Spleen (tissue), 13 donors: ENCODE results near the gene RBM10. TPM values are rescaled to one million over a fixed set of nuclear protein-coding genes. Genes with fewer than 3 reads are reported as not detected.
A peak's percentile ranks its signal among the peaks of the same experiment; 100 is the strongest.

Source experiments
- DNase-seq: peaks from one replicate; pipeline ENCODE4 v3.0.0-alpha.2; 2020
- H3K27ac ChIP-seq, 8 donors: fragments of 200-600 bp; sonication (generic) in 7 of 8; 1 replicate in 4 of 8; 2 replicates in 4 of 8; pipeline versions ENCODE4 v1.5.0 to v1.8.0; 2016 to 2021; ENCODE audit warnings: inconsistent platforms in 4 of 8, mild to moderate bottlenecking in 4 of 8, moderate library complexity in 1 of 8
- H3K27me3 ChIP-seq, 7 donors: fragments of 200-600 bp; sonication (generic) in 6 of 7; replicated peaks in 1 of 7; 1 replicate in 4 of 7; 2 replicates in 3 of 7; pipeline versions ENCODE4 v1.5.0 to v1.8.0; 2016 to 2021; ENCODE audit warnings: inconsistent platforms in 3 of 7, mild to moderate bottlenecking in 1 of 7
- H3K36me3 ChIP-seq, 6 donors: fragments of 200-600 bp; sonication (generic) in 5 of 6; 1 replicate in 4 of 6; 2 replicates in 2 of 6; pipeline versions ENCODE4 v1.5.0 to v1.8.0; 2016 to 2021; ENCODE audit warnings: inconsistent platforms in 2 of 6
- H3K4me1 ChIP-seq, 6 donors: fragments of 200-600 bp; sonication (generic) in 5 of 6; 1 replicate in 3 of 6; 2 replicates in 3 of 6; pipeline versions ENCODE4 v1.5.0 to v1.8.0; 2016 to 2021; ENCODE audit warnings: inconsistent platforms in 3 of 6
- H3K4me3 ChIP-seq, 8 donors: fragments of 200-600 bp; sonication (generic) in 7 of 8; 1 replicate in 4 of 8; 2 replicates in 4 of 8; pipeline versions ENCODE4 v1.5.0 to v1.8.0; 2016 to 2021; ENCODE audit warnings: inconsistent platforms in 4 of 8, mild to moderate bottlenecking in 4 of 8, moderate library complexity in 2 of 8
- H3K9me3 ChIP-seq, 8 donors: fragments of 200-600 bp; sonication (generic) in 7 of 8; 1 replicate in 4 of 8; 2 replicates in 4 of 8; pipeline versions ENCODE4 v1.5.0 to v1.8.0; 2016 to 2021; ENCODE audit warnings: inconsistent platforms in 4 of 8
- POLR2A ChIP-seq, 3 donors: fragments of 450-650 bp; IDR thresholded peaks; one replicate each; pipeline ENCODE4 v1.5.1; 2017; ENCODE audit warnings: antibody characterized with exemption in 3 of 3, mild to moderate bottlenecking in 1 of 3
- POLR2AphosphoS5 ChIP-seq, 3 donors: sonication (generic); formaldehyde crosslinking; IDR thresholded peaks; one replicate each; pipeline ENCODE4 v1.5.1; 2017; ENCODE audit warnings: antibody characterized with exemption in 3 of 3
- WGBS, 5 donors: extraction: QIAGEN DNeasy Blood & Tissue Kit in 3 of 5; methylation state at CpG; one replicate each; pipeline versions ENCODE4 v1.1.5 to v1.1.7; 2013 to 2018; 5-methylcytosine and 5-hydroxymethylcytosine counted together
- intact Hi-C: fragments of 100-400 bp; cut with DNase I; formaldehyde crosslinking; loops from one replicate; pipeline ENCODE4 v1.15.0; 2023; ENCODE audit warnings: low total_unique reads
- long read RNA-seq, 2 donors: transcript quantifications; one replicate each; lab custom pipeline, GENCODE V29; 2026
- polyA plus RNA-seq, 3 donors: library from polyadenylated mRNA; stranded (reverse); fragments of 200-250 nt; gene quantifications; one replicate each; pipeline ENCODE4 v1.2.1, GENCODE V29; 2013
- total RNA-seq, 7 donors: library from RNA; depleted of rRNA in 3 of 7; stranded (reverse); fragments of >200 nt in 3 of 7; fragmentation: NEBNext Ultra II Directional in 4 of 7; extraction: Animal tissue kit (Norgen Biotek cat#: 25700) in 4 of 7; gene quantifications; one replicate each; pipeline versions ENCODE4 v1.1.0 to v1.2.1, GENCODE V29; 2016 to 2021
- TF ChIP-seq, protein P1 (sequence below), 11 experiments: fragments of 200-600 bp in 7 of 11; fragments of 450-650 bp in 4 of 11; sonication (generic) in 4 of 11; IDR thresholded peaks in 8 of 11; conservative IDR thresholded peaks in 3 of 11; 1 replicate in 7 of 11; 2 replicates in 4 of 11; pipeline versions ENCODE4 v1.4.0 to v1.8.0; 2016 to 2021; ENCODE audit warnings: antibody characterized with exemption in 11 of 11, inconsistent platforms in 4 of 11, mild to moderate bottlenecking in 1 of 11
- donor health status: healthy with polysubstance abuse.
- donor health status: DM: no; HTN: no; CAD: no; lungs with moderate emphysema.
- donor health status: DM: no; HTN: no; CAD: no.
- donor health status: Bipolar disorder and iron deficiency.
- donor health status: healthy.
- donor health status: DM: no; HTN: no; CAD: no.
- donor health status: DM: yes; HTN: yes; CAD: no.

The RBM10 gene
- total RNA-seq (10 to 100 TPM; 24.5 to 38.4 (median 30.9) TPM), polyA plus RNA-seq (10 to 100 TPM; 21.6 to 34.7 (median 27.7) TPM)
- long read RNA-seq, donor 1, partial matches to known transcripts = 0 of 1 reads
- long read RNA-seq, donor 1, other reads (novel, unspliced or antisense) = 0 of 1 reads
- long read RNA-seq, donor 2, partial matches to known transcripts = 0 of 1 reads
- long read RNA-seq, donor 2, other reads (novel, unspliced or antisense) = 0 of 1 reads

DNA sequence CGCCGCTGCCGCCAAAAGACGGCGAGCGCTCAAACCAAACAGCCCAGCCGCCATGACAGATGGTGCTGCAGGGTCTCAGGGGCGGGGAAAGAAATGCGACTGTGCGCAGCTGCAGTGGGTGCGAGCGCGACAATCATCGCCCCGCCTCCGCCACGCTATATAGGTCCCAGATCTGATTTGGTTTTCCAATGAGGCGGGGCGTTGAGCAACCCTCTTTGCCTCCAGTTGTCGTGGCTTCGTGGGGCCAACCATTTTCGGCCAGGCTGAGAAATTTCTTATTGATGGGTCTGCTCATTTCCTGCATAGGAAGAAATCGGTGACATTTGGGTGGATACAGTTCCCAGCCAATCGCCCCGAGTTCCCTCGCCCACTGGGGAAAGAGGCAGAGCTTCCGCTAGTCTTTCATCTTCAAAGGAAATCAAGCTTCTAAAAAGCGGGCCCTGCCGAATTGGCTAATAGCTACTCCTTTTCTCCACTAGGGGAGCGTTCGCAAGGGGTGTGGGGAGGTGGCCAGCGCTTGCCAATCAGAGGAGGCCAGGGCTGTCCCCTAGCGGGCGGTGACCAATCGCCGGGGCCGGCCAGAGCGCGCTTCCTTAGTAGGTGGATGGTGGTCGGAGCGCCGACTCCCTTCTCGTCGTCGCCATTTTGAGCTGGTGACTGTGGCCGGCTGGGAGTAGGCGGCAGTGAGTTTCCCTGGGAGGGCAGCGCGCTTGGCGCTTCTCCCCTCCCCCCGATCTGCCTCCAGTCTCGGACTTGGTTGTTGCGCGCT is at the start of gene RBM10, which contains the start of gene NDUFB11:
Gene RBM10, plus strand, starts transcription at position 596 of the 769 bp plus-strand sequence. CDS start 2,261 bp downstream, outside the sequence.
Gene NDUFB11, minus strand, starts transcription at position 77 of the 769 bp plus-strand sequence. Its CDS starts 23 bp downstream, at position 54.
- intact Hi-C loops = no loop called here
- H3K9me3 ChIP-seq = no peaks in the 10 kb centered on the region
- TF ChIP-seq POLR2A (IDR thresholded peaks at IDR 0.05) (peak in 2 of 3 donors; percentile 20 to 23), POLR2AphosphoS5 (IDR thresholded peaks at IDR 0.05) (peak; percentile 89 to 94 (median 92))
- TF ChIP-seq, protein P1, sequence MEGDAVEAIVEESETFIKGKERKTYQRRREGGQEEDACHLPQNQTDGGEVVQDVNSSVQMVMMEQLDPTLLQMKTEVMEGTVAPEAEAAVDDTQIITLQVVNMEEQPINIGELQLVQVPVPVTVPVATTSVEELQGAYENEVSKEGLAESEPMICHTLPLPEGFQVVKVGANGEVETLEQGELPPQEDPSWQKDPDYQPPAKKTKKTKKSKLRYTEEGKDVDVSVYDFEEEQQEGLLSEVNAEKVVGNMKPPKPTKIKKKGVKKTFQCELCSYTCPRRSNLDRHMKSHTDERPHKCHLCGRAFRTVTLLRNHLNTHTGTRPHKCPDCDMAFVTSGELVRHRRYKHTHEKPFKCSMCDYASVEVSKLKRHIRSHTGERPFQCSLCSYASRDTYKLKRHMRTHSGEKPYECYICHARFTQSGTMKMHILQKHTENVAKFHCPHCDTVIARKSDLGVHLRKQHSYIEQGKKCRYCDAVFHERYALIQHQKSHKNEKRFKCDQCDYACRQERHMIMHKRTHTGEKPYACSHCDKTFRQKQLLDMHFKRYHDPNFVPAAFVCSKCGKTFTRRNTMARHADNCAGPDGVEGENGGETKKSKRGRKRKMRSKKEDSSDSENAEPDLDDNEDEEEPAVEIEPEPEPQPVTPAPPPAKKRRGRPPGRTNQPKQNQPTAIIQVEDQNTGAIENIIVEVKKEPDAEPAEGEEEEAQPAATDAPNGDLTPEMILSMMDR (IDR thresholded peaks at IDR 0.05 in 8 of 11, conservative IDR thresholded peaks at IDR 0.05 in 3 of 11) = peak; percentile 69 to 92 (median 88)
- 0 to 42% (median 14%) methylated on average over 31 to 54 of the region's 54 CpGs; no CpG with 5 or more reads in 1 of the 5 donors for WGBS, 5 donors
- no peaks in the 10 kb centered on the region for H3K27me3 ChIP-seq
- peak within 1 kb of the TSS; percentile 41 to 72 (median 55) for H3K4me3 ChIP-seq
- peaks cover 6 to 42% (median 27%) of the 10 kb centered on the region in 6 donors for H3K4me1 ChIP-seq
- H3K36me3 ChIP-seq = peaks cover 0 to 37% (median 3%) of the 10 kb centered on the region in 6 donors
- peak; percentile 97 for DNase-seq
- peak within 1 kb of the TSS; percentile 84 to 96 (median 94) for H3K27ac ChIP-seq

DNA sequence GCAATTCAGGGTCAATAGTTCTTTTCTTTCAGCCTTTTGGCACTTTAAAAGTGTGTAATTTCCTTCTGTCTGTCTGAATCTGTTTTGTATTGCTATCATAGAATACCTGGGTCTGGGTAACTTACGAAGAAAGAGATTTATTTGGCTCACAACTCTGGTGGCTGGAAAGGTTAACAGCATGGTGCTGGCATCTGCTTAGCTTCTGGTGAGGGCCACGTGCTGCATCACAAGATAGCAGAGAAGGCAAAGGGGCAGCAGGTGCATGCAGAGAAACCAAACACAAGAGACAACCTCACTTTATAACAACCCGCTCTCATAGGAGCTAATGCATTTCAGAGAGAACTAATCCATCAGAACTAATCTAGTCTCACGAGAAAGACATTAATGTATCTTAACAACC is 48.0 kb upstream of the RBM10 start:
- Histone ChIP-seq H3K4me1 (no peaks in the 10 kb centered on the region), H3K27me3 (peaks cover 0 to 12% (median 0%) of the 10 kb centered on the region in 7 donors), H3K4me3 (no peak overlapping the region), H3K27ac (no peak overlapping the region), H3K36me3 (no peaks in the 10 kb centered on the region), H3K9me3 (no peaks in the 10 kb centered on the region)
- 75 to 93% (median 87%) methylated on average over 4 of the region's 4 CpGs for WGBS, 5 donors
- intact Hi-C loops = no loop called here
- TF ChIP-seq, protein P1 (IDR thresholded peaks at IDR 0.05 in 8 of 11, conservative IDR thresholded peaks at IDR 0.05 in 3 of 11) = no peak
- TF ChIP-seq POLR2AphosphoS5 (IDR thresholded peaks at IDR 0.05) (no peak), POLR2A (IDR thresholded peaks at IDR 0.05) (no peak)
- no peak for DNase-seq

DNA sequence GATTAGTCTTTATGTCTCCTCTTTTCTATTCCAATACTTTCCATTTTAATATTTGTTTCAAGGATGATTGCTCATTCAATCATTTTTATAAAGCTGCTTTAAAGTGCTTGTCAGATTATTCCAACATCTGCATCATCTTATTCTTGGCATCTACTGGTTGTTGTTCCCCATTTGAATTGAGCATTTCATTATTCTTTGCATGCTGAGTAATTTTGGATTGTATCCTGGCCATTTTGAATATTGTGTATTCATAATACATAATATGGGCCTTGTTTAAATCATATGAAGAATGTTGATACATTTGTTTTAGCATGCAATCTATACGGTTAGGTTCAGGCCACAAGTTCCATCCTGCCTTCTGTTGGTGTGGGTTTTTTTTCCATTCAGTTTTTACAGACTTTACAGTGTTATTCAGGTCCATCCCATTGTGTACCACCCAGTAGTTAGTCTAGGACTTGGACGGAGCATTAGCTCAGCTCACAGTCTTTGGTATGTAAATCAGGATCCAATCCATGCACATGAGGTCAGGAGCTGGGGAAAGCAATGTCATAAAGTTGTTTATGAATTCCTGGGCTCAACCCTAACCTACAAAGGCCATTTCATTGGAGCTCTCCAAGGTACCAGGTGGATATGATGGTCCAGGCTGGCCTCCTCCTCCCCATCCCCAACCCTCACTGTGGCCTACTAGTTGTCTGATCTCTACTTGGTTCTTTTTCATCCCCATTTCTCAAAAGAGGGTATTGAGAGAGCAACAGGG is 46.5 kb upstream of the RBM10 start:
- no peak for DNase-seq
- Histone ChIP-seq H3K4me1 (no peaks in the 10 kb centered on the region), H3K27ac (no peak overlapping the region), H3K4me3 (no peak overlapping the region), H3K9me3 (no peaks in the 10 kb centered on the region), H3K27me3 (peaks cover 0 to 12% (median 0%) of the 10 kb centered on the region in 7 donors), H3K36me3 (no peaks in the 10 kb centered on the region)
- intact Hi-C loops = no loop called here
- 84 to 100% (median 94%) methylated on average over 2 of the region's 2 CpGs for WGBS, 5 donors
- TF ChIP-seq POLR2A (IDR thresholded peaks at IDR 0.05) (no peak), POLR2AphosphoS5 (IDR thresholded peaks at IDR 0.05) (no peak)
- TF ChIP-seq, protein P1 (IDR thresholded peaks at IDR 0.05 in 8 of 11, conservative IDR thresholded peaks at IDR 0.05 in 3 of 11) = no peak
